ENCODE results near the gene NFIX. TPM values are rescaled to one million over a fixed set of nuclear protein-coding genes. Genes with fewer than 3 reads are reported as not detected.

The NFIX gene
- total RNA-seq, 1 experiment from 2014 or later: 0.03 TPM

DNA sequence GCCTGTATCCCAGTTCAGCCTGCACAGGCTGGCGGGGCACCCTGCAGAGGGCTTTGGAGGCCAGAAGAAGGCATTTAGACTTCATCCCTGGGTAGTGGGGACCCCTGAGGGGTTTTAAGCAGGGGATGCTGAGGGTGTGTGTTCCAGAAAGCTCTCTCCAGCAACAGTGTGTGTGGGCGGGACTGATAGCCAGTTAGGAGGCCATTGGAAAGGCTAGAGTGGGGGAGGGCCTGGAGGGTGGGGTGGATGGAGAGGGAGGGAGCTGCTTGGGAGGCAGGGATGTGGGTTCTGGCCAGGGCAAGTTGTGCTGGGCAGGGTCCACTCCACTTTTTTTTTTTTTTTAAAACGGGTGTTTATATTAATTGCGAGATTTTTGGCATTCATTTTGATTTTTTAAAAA, 79.1 kb downstream of the NFIX start:
- Histone ChIP-seq H3K4me3 (ENCODE audit: insufficient read depth, low read depth, low read length) (no peak overlapping the region), H3K27me3 (ENCODE audit: control insufficient read depth, insufficient read depth, low read length) (peaks cover 3% of the 10 kb centered on the region), H3K36me3 (replicated peaks; ENCODE audit: control insufficient read depth, insufficient read depth, low read length) (no peaks in the 10 kb centered on the region)
- DNase-seq: no peak

DNA sequence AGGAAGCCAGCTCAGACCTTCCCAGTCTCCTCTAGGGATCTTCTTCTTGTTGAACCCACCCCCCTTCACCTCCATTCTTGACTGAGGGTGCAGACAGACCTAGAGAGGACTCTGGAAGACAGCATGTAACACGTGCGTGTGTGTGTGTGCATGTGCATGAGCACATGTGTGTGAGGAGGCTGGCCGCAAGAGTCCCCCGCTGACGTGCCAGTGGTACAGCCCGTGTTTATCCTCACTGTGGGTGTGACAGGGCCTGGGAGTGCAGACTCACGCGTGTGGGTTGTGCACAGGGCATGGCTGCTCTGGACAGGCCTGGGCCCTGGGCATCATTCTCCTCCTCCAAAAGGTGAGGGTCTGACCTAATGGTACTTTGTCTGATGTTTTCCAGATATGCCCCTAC, 81.0 kb downstream of the NFIX start:
- Histone ChIP-seq H3K4me3 (ENCODE audit: insufficient read depth, low read depth, low read length) (no peak overlapping the region), H3K36me3 (replicated peaks; ENCODE audit: control insufficient read depth, insufficient read depth, low read length) (no peaks in the 10 kb centered on the region), H3K27me3 (ENCODE audit: control insufficient read depth, insufficient read depth, low read length) (peaks cover 3% of the 10 kb centered on the region)
- DNase-seq: no peak

DNA sequence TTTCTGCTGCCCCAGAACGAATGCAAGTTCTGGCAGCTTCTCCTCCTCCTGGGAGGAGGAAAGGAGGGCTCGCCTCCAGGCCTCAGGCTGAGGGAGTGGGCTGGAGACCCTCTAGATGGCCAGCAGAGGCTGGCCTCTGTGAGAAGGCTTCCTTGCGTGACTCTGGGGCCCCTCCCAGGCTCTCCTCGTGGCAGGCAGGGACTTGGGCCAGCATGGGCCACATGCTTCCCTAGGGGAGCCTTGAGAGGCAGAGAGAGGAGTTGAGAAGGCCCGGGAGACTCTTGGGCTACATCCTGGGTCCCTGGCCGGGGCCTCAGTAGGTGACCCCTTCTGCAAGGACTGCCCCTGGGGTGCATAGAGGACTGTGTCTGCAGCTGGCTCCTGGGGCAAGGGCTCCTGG, 81.5 kb downstream of the NFIX start:
- Histone ChIP-seq H3K4me3 (ENCODE audit: insufficient read depth, low read depth, low read length) (no peak overlapping the region), H3K36me3 (replicated peaks; ENCODE audit: control insufficient read depth, insufficient read depth, low read length) (no peaks in the 10 kb centered on the region), H3K27me3 (ENCODE audit: control insufficient read depth, insufficient read depth, low read length) (peaks cover 3% of the 10 kb centered on the region)
- no peak for DNase-seq

DNA sequence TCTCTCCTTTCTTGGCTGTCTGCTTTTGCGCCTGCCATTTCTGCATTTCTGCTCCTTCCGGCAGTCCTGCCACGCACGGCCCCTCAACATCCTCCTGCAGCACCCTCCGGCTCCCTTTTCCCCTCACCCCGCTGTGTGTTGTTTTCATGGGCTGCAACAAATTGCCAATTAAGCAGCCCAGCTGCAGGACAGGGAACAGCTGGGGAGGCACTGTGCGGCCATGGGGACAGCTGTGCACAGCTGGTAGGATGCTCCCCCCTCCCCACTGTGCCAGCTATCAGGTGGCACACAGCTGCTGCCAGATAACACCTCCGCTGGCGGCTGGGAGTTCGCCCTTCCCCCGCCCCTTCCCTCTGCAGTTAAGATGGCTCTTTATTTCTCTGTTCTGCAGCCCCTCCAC, 82.0 kb downstream of the NFIX start:
- H3K36me3 ChIP-seq (replicated peaks; ENCODE audit: control insufficient read depth, insufficient read depth, low read length): no peaks in the 10 kb centered on the region
- no peak overlapping the region for H3K4me3 ChIP-seq (ENCODE audit: insufficient read depth, low read depth, low read length)
- no peak for DNase-seq
- H3K27me3 ChIP-seq (ENCODE audit: control insufficient read depth, insufficient read depth, low read length): peaks cover 3% of the 10 kb centered on the region

DNA sequence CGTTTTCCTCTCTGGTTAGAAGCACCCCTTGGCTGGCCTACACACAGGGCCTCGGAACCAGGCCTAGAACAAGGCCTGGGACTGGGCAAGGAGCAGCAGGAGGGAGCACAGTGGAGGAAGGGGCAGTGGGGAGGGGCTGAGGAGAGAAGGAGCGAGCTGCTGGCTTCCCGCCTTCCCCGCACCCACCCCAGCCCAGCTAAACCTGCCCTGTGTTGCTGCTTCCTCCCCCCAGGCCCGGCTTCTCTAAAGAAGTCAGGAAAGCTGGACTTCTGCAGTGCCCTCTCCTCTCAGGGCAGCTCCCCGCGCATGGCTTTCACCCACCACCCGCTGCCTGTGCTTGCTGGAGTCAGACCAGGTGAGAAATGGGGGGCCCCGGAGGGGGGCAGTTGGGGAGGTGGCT, 83.1 kb downstream of the NFIX start:
- peak; percentile 77 for DNase-seq
- no peaks in the 10 kb centered on the region for H3K36me3 ChIP-seq (replicated peaks; ENCODE audit: control insufficient read depth, insufficient read depth, low read length)
- peaks cover 3% of the 10 kb centered on the region for H3K27me3 ChIP-seq (ENCODE audit: control insufficient read depth, insufficient read depth, low read length)
- no peak overlapping the region for H3K4me3 ChIP-seq (ENCODE audit: insufficient read depth, low read depth, low read length)

DNA sequence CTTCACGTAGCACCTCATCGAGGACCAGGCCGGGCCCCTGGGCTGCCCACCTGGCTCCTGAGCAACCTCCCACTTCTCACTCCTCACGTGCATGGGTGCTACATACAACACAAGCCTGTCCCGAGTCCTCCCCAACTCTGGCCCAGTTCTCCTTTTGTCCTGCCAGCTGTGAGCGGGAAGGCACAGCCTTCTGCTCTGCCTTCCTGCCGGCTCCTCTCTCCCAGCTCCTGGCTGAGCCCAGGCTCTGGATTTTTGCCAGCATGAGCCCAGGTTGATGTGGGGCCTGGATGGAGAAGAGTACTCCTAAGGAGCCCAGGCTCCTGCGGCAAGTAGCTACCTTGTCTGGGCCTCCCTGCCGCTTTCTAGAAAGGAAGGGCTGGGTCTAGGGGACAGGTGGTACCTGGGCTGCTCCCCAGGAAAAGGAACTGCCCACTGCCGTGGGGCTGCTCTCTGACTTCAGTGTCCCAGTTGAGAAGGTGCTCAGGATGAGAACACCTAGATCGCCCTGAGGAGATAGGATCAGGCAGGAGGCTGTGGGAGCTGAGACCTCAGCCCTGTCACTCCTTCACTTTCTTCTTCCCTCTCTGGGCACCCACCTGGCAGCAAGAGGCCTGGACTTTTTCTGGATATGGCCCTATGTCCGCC, 83.7 kb downstream of the NFIX start:
- Histone ChIP-seq H3K36me3 (replicated peaks; ENCODE audit: control insufficient read depth, insufficient read depth, low read length) (no peaks in the 10 kb centered on the region), H3K4me3 (ENCODE audit: insufficient read depth, low read depth, low read length) (no peak overlapping the region), H3K27me3 (ENCODE audit: control insufficient read depth, insufficient read depth, low read length) (peaks cover 3% of the 10 kb centered on the region)
- DNase-seq: no peak

DNA sequence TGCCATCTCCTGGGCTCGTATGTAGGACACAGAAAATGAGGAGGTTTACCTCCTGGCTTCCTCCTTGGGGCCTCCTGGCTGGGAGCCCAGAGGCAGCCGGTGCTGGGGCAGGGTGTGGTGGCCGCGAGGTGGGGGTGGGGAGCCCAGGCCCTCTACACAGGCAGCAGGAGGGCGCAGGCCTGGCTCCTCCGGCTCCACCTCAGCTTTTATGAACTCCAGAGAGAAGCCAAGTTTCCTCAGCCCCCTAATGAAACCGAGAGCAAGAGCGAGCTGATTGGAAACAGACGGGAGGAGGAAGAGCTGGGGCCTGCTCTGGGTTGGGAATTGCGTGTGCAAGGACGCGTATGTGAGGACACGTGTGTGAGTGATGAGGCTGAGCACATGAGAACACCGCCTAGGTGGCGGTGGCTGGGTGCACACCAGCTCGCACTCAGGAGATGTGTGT, 84.3 kb downstream of the NFIX start:
- Histone ChIP-seq H3K4me3 (ENCODE audit: insufficient read depth, low read depth, low read length) (no peak overlapping the region), H3K27me3 (ENCODE audit: control insufficient read depth, insufficient read depth, low read length) (peaks cover 3% of the 10 kb centered on the region), H3K36me3 (replicated peaks; ENCODE audit: control insufficient read depth, insufficient read depth, low read length) (no peaks in the 10 kb centered on the region)
- peak; percentile 71 for DNase-seq

DNA sequence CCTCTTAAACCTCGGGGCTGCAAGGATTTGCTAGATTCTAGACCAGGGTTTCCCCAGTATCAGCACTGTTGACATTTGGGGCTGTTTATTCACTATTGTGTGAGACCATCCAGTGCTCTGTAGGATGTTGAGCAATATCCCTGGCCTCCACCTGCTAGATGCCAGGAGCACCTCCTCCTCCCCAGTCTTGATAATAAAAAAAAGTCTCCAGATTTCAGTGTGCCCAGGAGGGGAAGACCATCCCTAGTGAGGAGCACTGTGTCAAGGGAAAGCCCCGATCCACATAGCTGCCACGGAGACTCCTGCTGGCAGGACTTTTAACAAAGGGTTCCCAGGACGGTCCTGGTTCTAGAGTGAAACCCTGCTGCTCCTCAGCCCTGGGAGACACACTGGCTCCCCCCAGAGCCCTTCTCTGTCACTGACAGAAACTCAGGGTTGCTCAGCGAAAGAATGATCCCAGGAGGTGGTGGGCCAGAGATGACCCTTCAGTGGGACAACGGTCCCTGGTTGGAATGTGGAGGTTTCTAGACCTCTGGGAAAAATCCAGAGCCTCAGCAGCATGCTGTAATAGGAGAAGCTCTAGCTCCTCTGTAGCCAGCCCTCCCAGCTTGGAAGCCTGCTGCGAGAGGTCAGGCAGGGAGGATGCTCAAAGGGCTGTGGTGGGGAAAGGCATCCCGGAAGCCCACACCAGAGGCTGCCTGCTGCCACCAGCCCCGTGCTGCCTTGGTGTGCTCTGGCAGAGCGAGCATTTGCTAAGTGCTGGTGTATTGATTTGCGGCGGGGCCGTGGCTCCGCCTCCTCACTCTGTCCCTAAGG, 87.1 kb downstream of the NFIX start:
- H3K36me3 ChIP-seq (replicated peaks; ENCODE audit: control insufficient read depth, insufficient read depth, low read length): no peaks in the 10 kb centered on the region
- DNase-seq: peak; percentile 86

DNA sequence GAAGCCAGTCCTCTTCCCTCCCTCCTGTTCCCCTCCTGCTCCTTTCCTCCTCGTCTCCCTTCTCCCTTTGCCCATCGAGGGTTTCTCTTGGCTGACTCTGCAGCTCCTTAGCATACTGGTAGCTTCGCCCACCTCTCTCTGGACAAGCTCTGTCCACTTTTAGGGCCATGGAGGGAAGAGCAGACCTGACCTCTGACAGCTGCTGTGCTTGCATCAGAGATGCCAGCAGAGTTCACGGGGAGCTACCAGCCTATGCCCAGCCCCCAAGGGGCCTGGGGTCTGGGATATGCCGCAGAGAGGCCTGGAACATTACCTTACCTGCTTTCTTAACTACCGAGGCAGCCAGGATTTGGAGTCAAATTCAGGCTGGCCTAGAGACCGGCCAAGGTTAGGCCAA, 87.7 kb downstream of the NFIX start:
- Histone ChIP-seq H3K4me3 (ENCODE audit: insufficient read depth, low read depth, low read length) (no peak overlapping the region), H3K27me3 (ENCODE audit: control insufficient read depth, insufficient read depth, low read length) (peaks cover 2% of the 10 kb centered on the region), H3K36me3 (replicated peaks; ENCODE audit: control insufficient read depth, insufficient read depth, low read length) (no peaks in the 10 kb centered on the region)
- no peak for DNase-seq

More for the DNA sequence above, 87.1 kb downstream of the NFIX start:
- Histone ChIP-seq H3K4me3 (ENCODE audit: insufficient read depth, low read depth, low read length) (no peak overlapping the region), H3K27me3 (ENCODE audit: control insufficient read depth, insufficient read depth, low read length) (peaks cover 2% of the 10 kb centered on the region)

DNA sequence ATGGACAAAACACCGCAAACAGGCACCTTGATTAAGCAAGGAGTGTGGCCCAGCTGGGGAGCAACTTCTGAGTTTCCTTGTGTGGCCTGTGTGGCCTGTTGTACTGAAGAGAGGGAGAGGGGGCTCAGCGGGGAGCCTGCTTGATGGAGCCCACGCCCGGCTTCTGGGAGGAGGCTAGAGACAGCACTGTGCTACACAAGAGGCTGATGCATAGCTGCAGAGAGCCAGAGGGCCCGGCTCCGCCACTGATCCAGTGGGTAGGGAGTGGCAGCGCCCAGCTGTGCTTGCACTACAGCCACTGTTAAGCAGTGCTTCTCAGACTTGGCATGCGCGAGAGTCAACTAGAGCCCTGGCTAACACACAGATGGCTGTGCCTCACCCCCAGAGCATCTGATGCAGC, 88.4 kb downstream of the NFIX start:
- no peak for DNase-seq
- peaks cover 2% of the 10 kb centered on the region for H3K27me3 ChIP-seq (ENCODE audit: control insufficient read depth, insufficient read depth, low read length)
- no peaks in the 10 kb centered on the region for H3K36me3 ChIP-seq (replicated peaks; ENCODE audit: control insufficient read depth, insufficient read depth, low read length)

DNA sequence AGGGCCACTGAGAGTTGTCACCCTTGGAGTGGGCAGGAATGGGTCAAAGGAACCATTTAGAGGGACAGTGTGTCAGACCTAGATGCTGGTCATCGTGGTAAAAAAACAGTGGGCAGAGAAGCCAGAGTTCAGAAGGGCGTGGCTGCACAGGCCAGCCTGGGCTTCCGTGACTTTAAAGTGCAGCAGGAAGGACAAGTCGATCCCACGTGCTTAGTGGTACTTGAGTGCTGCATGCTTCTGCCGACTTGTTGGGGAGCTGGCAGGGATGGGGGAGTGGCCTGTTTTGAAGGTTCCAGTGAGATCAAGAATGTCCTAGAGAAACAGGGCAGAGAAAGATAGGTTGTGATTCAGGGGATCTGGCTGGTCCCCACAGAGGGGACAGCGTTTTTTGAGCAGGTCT, 90.4 kb downstream of the NFIX start:
- H3K4me3 ChIP-seq (ENCODE audit: insufficient read depth, low read depth, low read length): no peak overlapping the region
- H3K36me3 ChIP-seq (replicated peaks; ENCODE audit: control insufficient read depth, insufficient read depth, low read length): no peaks in the 10 kb centered on the region
- H3K27me3 ChIP-seq (ENCODE audit: control insufficient read depth, insufficient read depth, low read length): peaks cover 2% of the 10 kb centered on the region
- DNase-seq: no peak

More for the DNA sequence above, 88.4 kb downstream of the NFIX start:
- no peak overlapping the region for H3K4me3 ChIP-seq (ENCODE audit: insufficient read depth, low read depth, low read length)

DNA sequence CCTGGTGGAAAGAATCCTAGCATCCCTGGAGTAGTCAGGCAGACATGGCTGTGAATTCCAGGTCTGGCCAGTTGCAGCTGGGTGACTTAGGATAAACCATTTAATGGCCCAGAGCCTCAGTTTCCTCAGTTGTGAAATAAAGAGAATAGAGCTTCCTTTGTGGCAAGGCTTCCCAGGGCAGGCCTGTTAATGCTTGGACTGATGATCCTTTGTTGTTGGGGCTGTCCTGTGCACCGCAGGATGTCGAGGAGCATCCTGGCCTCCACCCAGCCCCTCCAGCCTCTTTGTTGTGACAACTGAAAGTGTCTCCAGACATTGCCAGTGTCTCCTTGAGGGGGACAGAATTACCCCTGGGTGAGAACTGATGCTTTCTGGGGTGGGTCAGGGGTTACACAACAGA, 91.1 kb downstream of the NFIX start:
- no peak overlapping the region for H3K4me3 ChIP-seq (ENCODE audit: insufficient read depth, low read depth, low read length)
- H3K27me3 ChIP-seq (ENCODE audit: control insufficient read depth, insufficient read depth, low read length): peaks cover 2% of the 10 kb centered on the region
- no peaks in the 10 kb centered on the region for H3K36me3 ChIP-seq (replicated peaks; ENCODE audit: control insufficient read depth, insufficient read depth, low read length)
- no peak for DNase-seq

DNA sequence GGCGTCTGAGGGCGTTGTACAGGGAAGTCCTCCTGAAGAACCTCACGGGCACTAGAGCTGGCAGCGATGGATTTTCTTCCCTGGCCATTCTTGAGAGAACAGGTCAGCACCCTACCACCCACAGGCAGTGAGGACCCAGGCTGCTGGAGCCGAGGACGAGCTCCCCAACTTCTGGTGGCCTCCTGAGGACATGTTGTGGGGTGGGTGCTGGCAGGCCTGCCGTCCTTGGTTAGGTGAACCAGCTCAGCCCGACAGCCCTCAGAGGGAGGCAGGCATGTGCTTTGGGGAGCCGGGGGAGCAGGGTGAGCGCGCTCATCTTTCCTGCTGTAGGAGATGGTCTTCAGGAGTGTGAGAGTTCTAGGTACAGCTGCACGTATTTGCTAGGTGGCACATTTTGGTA, 92.0 kb downstream of the NFIX start:
- Histone ChIP-seq H3K4me3 (ENCODE audit: insufficient read depth, low read depth, low read length) (no peak overlapping the region), H3K36me3 (replicated peaks; ENCODE audit: control insufficient read depth, insufficient read depth, low read length) (no peaks in the 10 kb centered on the region), H3K27me3 (ENCODE audit: control insufficient read depth, insufficient read depth, low read length) (peaks cover 8% of the 10 kb centered on the region)
- DNase-seq: no peak

DNA sequence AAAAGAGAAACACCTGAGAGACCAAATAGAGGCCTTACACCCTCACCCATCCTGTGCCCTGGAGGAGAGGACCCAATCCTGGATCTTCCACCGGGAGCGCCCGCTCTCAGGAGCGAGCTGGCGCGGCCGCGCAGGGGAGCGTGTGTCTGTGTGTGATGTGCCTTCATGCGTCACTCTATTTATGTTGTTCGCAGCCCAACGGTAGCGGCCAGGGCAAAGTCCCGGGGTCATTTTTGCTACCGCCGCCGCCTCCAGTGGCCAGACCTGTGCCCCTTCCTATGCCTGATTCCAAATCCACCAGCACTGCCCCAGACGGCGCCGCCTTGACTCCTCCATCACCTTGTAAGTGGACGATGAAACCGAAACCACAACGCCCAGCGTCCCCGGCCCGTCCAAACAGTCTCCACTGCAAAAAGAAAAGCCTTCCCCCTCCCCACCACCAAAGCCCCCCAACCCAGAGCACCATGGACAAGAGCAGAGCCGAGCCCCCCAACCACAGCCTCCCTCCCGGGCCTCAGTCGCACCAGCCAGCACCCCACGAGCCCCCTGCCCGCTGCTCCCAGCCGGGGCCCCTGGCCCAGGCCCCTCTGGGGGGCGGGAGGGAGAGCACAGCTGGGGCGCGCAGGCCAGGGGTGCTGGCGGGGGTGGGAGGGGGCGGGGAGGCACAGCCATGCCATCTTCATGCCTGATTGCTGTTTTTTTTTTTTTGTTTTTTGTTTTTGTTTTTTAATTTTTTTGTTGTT, 92.7 kb downstream of the NFIX start:
- H3K4me3 ChIP-seq (ENCODE audit: insufficient read depth, low read depth, low read length): no peak overlapping the region
- DNase-seq: no peak
- peaks cover 9% of the 10 kb centered on the region for H3K27me3 ChIP-seq (ENCODE audit: control insufficient read depth, insufficient read depth, low read length)

More for the DNA sequence above, 92.7 kb downstream of the NFIX start:
- H3K36me3 ChIP-seq (replicated peaks; ENCODE audit: control insufficient read depth, insufficient read depth, low read length): no peaks in the 10 kb centered on the region

Data from H7 (cell line).